HepG2 (cell line): ENCODE measurements around the gene SPSB2. TPM values are rescaled to one million over a fixed set of nuclear protein-coding genes. Genes with fewer than 3 reads are reported as not detected.

Experiments
- BCL6 ChIP-seq: IDR thresholded peaks from 2 replicates; pipeline ENCODE4 v1.6.1; 2016; ENCODE audit warnings: missing genetic modification reagents, missing compliant biosample characterization
- GPBP1L1 ChIP-seq: sonication (generic); formaldehyde crosslinking; IDR thresholded peaks from 2 replicates; pipeline ENCODE4 v1.5.0; 2020; ENCODE audit warnings: mild to moderate bottlenecking, missing genetic modification reagents
- JARID2 ChIP-seq: sonication (generic); formaldehyde crosslinking; IDR thresholded peaks from 2 replicates; pipeline ENCODE4 v1.8.1; 2023; ENCODE audit warnings: missing genetic modification reagents, inconsistent platforms; ENCODE audit not compliant: insufficient replicate concordance
- MLLT10 ChIP-seq: sonication (generic); formaldehyde crosslinking; IDR thresholded peaks from 2 replicates; pipeline ENCODE4 v1.4.0; 2020; ENCODE audit warnings: missing genetic modification reagents
- NFE2L2 ChIP-seq: fragments of 150-350 bp; IDR thresholded peaks from 2 replicates; pipeline ENCODE4 v1.6.1; 2014; ENCODE audit warnings: low read length
- SP4 ChIP-seq: sonication (generic); formaldehyde crosslinking; IDR thresholded peaks from 2 replicates; pipeline ENCODE4 v1.8.1; 2023; ENCODE audit warnings: mild to moderate bottlenecking, missing genetic modification reagents
- TBP ChIP-seq: sonication (generic); formaldehyde crosslinking; IDR thresholded peaks from 2 replicates; pipeline ENCODE4 v1.5.0; 2020; ENCODE audit warnings: missing genetic modification reagents
- ZBTB49 ChIP-seq: sonication (generic); formaldehyde crosslinking; IDR thresholded peaks from 2 replicates; pipeline ENCODE4 v1.4.0; 2020; ENCODE audit warnings: missing genetic modification reagents, borderline replicate concordance
- ZHX1 ChIP-seq: sonication (generic); formaldehyde crosslinking; IDR thresholded peaks from 2 replicates; pipeline ENCODE4 v1.8.1; 2022; ENCODE audit warnings: low read depth, mild to moderate bottlenecking, missing genetic modification reagents
- ZNF263 ChIP-seq: sonication (generic); formaldehyde crosslinking; IDR thresholded peaks from 2 replicates; pipeline ENCODE4 v1.4.0; 2020; ENCODE audit warnings: missing genetic modification reagents
- ZNF484 ChIP-seq: sonication (generic); formaldehyde crosslinking; IDR thresholded peaks from 2 replicates; pipeline ENCODE4 v1.5.1; 2020; ENCODE audit warnings: mild to moderate bottlenecking, low read depth, missing genetic modification reagents, borderline replicate concordance
- ZNF496 ChIP-seq: sonication (generic); formaldehyde crosslinking; IDR thresholded peaks from 2 replicates; pipeline ENCODE4 v1.8.1; 2023; ENCODE audit warnings: mild to moderate bottlenecking, moderate library complexity, missing genetic modification reagents; ENCODE audit not compliant: insufficient replicate concordance
- ZNF577 ChIP-seq: sonication (generic); formaldehyde crosslinking; IDR thresholded peaks from 2 replicates; pipeline ENCODE4 v1.4.0; 2020; ENCODE audit warnings: mild to moderate bottlenecking, low read depth, missing genetic modification reagents, borderline replicate concordance
- ZNF609 ChIP-seq: sonication (generic); formaldehyde crosslinking; IDR thresholded peaks from 2 replicates; pipeline ENCODE4 v1.4.0; 2020; ENCODE audit warnings: mild to moderate bottlenecking, missing genetic modification reagents, borderline replicate concordance
- polyA plus RNA-seq, 8 experiments: library from polyadenylated mRNA; depleted of rRNA in 3 of 8; stranded (reverse) in 7 of 8; unstranded in 1 of 8; fragments of >200 nt; fragmentation: Illumina TruSeq in 4 of 8; extraction: Trizol in 4 of 8; gene quantifications; 2 replicates each; pipeline versions ENCODE4 v1.2.1 to v1.2.3, GENCODE V29; 2011 to 2016; ENCODE audit warnings: low read depth in 4 of 8, missing spikeins in 1 of 8, mixed read lengths in 1 of 8; ENCODE audit not compliant: insufficient read depth in 1 of 8
- total RNA-seq, 5 experiments: library from RNA; depleted of rRNA; stranded (reverse); fragments of >200 nt; fragmentation: Illumina TruSeq; extraction: Trizol; gene quantifications; 2 replicates each; pipeline ENCODE4 v1.2.3, GENCODE V29; 2016; ENCODE audit warnings: low read depth in 1 of 5

Gene SPSB2
- total and polyA plus RNA-seq, 2 of the 13 experiments (the other 11 are each of a cell fraction or from before 2014, with no cell fraction given) = 2.0 to 6.2 TPM

GRCh38 chr12:6851921-6852650 is 21.0 kb downstream of the SPSB2 start, which contains the start of gene USP5 (continued):
- TF ChIP-seq ZNF609 (CRISPR knock-in tag) = no peak
- TF ChIP-seq MLLT10 (CRISPR knock-in tag) = no peak
- no peak for TF ChIP-seq ZNF484 (CRISPR knock-in tag)
- TF ChIP-seq GPBP1L1 (CRISPR knock-in tag) = no peak
- peak; percentile 75 for TF ChIP-seq SP4 (CRISPR knock-in tag)
- no peak for TF ChIP-seq JARID2
- no peak for TF ChIP-seq ZNF496 (CRISPR knock-in tag)
- no peak for TF ChIP-seq ZNF577 (CRISPR knock-in tag)
- TF ChIP-seq NFE2L2 = peak; percentile 1; the same call in 1 of the 2 replicates
- TF ChIP-seq ZHX1 (CRISPR knock-in tag) = 0 out of 2 replicates have a peak, but pooled peaks have one; percentile 61
- TF ChIP-seq ZNF263 (CRISPR knock-in tag) = peak; percentile 54; the same call in 1 of the 2 replicates
- no peak for TF ChIP-seq ZBTB49 (CRISPR knock-in tag)
- TF ChIP-seq TBP (CRISPR knock-in tag) = peak; percentile 99
- no peak for TF ChIP-seq BCL6 (CRISPR knock-in tag)
